H9 (cell line): Measurements from ENCODE around the gene BAX. TPM values are rescaled to one million over a fixed set of nuclear protein-coding genes. Genes with fewer than 3 reads are reported as not detected.

Source experiments
- DNase-seq: peaks from one replicate; pipeline ENCODE4 v3.0.0-alpha.2; 2017
- H2AFZ ChIP-seq: one replicate; pipeline ENCODE4 v1.6.1; 2013; ENCODE audit warnings: mild to moderate bottlenecking, low read length, control low read depth, moderate library complexity
- H2AK5ac ChIP-seq: 2 replicates; pipeline ENCODE4 v1.6.1; 2013; ENCODE audit warnings: low read length, control low read depth, mixed read lengths; ENCODE audit not compliant: insufficient read length
- H2BK120ac ChIP-seq: one replicate; pipeline ENCODE4 v1.6.1; 2013; ENCODE audit warnings: low read depth, mild to moderate bottlenecking, low read length, control low read depth, inconsistent platforms; ENCODE audit not compliant: poor library complexity, severe bottlenecking
- H2BK12ac ChIP-seq: 2 replicates; pipeline ENCODE4 v1.6.1; 2013; ENCODE audit warnings: low read length, control low read depth, mixed read lengths, low read depth; ENCODE audit not compliant: insufficient read length
- H2BK15ac ChIP-seq: 2 replicates; pipeline ENCODE4 v1.6.1; 2013; ENCODE audit warnings: low read depth, low read length, control low read depth
- H2BK20ac ChIP-seq: one replicate; pipeline ENCODE4 v1.6.1; 2013; ENCODE audit warnings: low read depth, mild to moderate bottlenecking, low read length, control low read depth, inconsistent platforms; ENCODE audit not compliant: poor library complexity, severe bottlenecking
- H2BK5ac ChIP-seq: 2 replicates; pipeline ENCODE4 v1.6.1; 2013; ENCODE audit warnings: low read length, control low read depth, mixed read lengths; ENCODE audit not compliant: insufficient read length
- H3K14ac ChIP-seq: 2 replicates; pipeline ENCODE4 v1.6.1; 2013; ENCODE audit warnings: low read length, control low read depth; ENCODE audit not compliant: insufficient read depth
- H3K18ac ChIP-seq: 2 replicates; pipeline ENCODE4 v1.6.1; 2013; ENCODE audit warnings: low read depth, mild to moderate bottlenecking, mixed read lengths, low read length, control low read depth; ENCODE audit not compliant: insufficient read length
- H3K23ac ChIP-seq: 2 replicates; pipeline ENCODE4 v1.6.1; 2013; ENCODE audit warnings: low read length, control low read depth, mixed read lengths, low read depth; ENCODE audit not compliant: insufficient read length
- H3K23me2 ChIP-seq: 2 replicates; pipeline ENCODE4 v1.6.1; 2013; ENCODE audit warnings: low read depth, mild to moderate bottlenecking, mixed read lengths, low read length, control low read depth; ENCODE audit not compliant: insufficient read length, poor library complexity, severe bottlenecking
- H3K27ac ChIP-seq: 2 replicates; pipeline ENCODE4 v1.5.1; 2013; ENCODE audit warnings: low read length, control low read depth, mixed read lengths, low read depth; ENCODE audit not compliant: insufficient read length
- H3K27me3 ChIP-seq: 2 replicates; pipeline ENCODE4 v1.6.1; 2013; ENCODE audit warnings: low read length, control low read depth, inconsistent platforms; ENCODE audit not compliant: insufficient read depth
- H3K4ac ChIP-seq: 2 replicates; pipeline ENCODE4 v1.6.1; 2013; ENCODE audit warnings: low read depth, mild to moderate bottlenecking, control low read depth, inconsistent platforms, low read length, moderate library complexity
- H3K4me1 ChIP-seq: 2 replicates; pipeline ENCODE4 v1.6.1; 2013; ENCODE audit warnings: low read length, control low read depth, inconsistent platforms; ENCODE audit not compliant: insufficient read depth
- H3K4me2 ChIP-seq: 2 replicates; pipeline ENCODE4 v1.6.1; 2013; ENCODE audit warnings: low read length, control low read depth, mixed read lengths; ENCODE audit not compliant: insufficient read length, insufficient read depth
- H3K56ac ChIP-seq: 2 replicates; pipeline ENCODE4 v1.6.1; 2013; ENCODE audit warnings: low read depth, mild to moderate bottlenecking, mixed read lengths, low read length, control low read depth; ENCODE audit not compliant: insufficient read length
- H3K79me1 ChIP-seq: 2 replicates; pipeline ENCODE4 v1.6.1; 2013; ENCODE audit warnings: low read depth, mild to moderate bottlenecking, moderate library complexity, low read length, control low read depth, inconsistent platforms; ENCODE audit not compliant: insufficient read depth, poor library complexity, severe bottlenecking
- H3K79me2 ChIP-seq: 2 replicates; pipeline ENCODE4 v1.6.1; 2013; ENCODE audit warnings: low read length, control low read depth, inconsistent platforms; ENCODE audit not compliant: insufficient read depth
- H3K9ac ChIP-seq: 2 replicates; pipeline ENCODE4 v1.6.1; 2013; ENCODE audit warnings: low read length, control low read depth, mixed read lengths; ENCODE audit not compliant: insufficient read length; ENCODE audit errors: extremely low read depth
- H3K9me3 ChIP-seq: one replicate; pipeline ENCODE4 v1.6.1; 2013; ENCODE audit warnings: low read depth, low read length, inconsistent platforms; ENCODE audit not compliant: control insufficient read depth
- H3T11ph ChIP-seq: one replicate; pipeline ENCODE4 v1.6.1; 2013; ENCODE audit warnings: mild to moderate bottlenecking, low read length, control low read depth, inconsistent platforms
- H4K20me1 ChIP-seq: one replicate; pipeline ENCODE4 v1.6.1; 2013; ENCODE audit not compliant: control insufficient read depth, insufficient read length, insufficient read depth
- H4K5ac ChIP-seq: 2 replicates; pipeline ENCODE4 v1.6.1; 2013; ENCODE audit warnings: low read depth, mild to moderate bottlenecking, mixed read lengths, low read length, control low read depth; ENCODE audit not compliant: insufficient read length
- H4K8ac ChIP-seq: replicated peaks from 2 replicates; pipeline ENCODE4 v1.6.1; 2013; ENCODE audit warnings: low read length, control low read depth, mixed read lengths, low read depth; ENCODE audit not compliant: insufficient read length
- H4K91ac ChIP-seq: 2 replicates; pipeline ENCODE4 v1.6.1; 2013; ENCODE audit warnings: low read depth, mild to moderate bottlenecking, moderate library complexity, mixed read lengths, low read length, control low read depth; ENCODE audit not compliant: insufficient read length
- H3K27ac Mint-ChIP-seq, 3 experiments: 2 replicates in 2 of 3; 3 replicates in 1 of 3; pipeline ENCODE4 v1.8.0; 2020 to 2021; ENCODE audit warnings: mixed read lengths in 3 of 3, mild to moderate bottlenecking in 1 of 3, moderate library complexity in 1 of 3
- H3K27me3 Mint-ChIP-seq: 2 replicates; pipeline ENCODE4 v1.8.0; 2021; ENCODE audit warnings: low read depth, mild to moderate bottlenecking, moderate library complexity, mixed read lengths
- H3K36me3 Mint-ChIP-seq, 3 experiments: 2 replicates in 2 of 3; 3 replicates in 1 of 3; pipeline ENCODE4 v1.8.0; 2020 to 2021; ENCODE audit warnings: low read depth in 3 of 3, mixed read lengths in 3 of 3; ENCODE audit not compliant: insufficient read depth in 1 of 3
- H3K4me1 Mint-ChIP-seq, 2 experiments: 2 replicates each; pipeline ENCODE4 v1.8.0; 2020; ENCODE audit warnings: mixed read lengths in 2 of 2
- H3K4me3 Mint-ChIP-seq, 2 experiments: 2 replicates in 1 of 2; 3 replicates in 1 of 2; pipeline ENCODE4 v1.8.0; 2020 to 2021; ENCODE audit warnings: mild to moderate bottlenecking in 2 of 2, mixed read lengths in 2 of 2, moderate library complexity in 1 of 2
- H3K9me3 Mint-ChIP-seq, 2 experiments: 2 replicates in 1 of 2; 3 replicates in 1 of 2; pipeline ENCODE4 v1.8.0; 2020; ENCODE audit warnings: mild to moderate bottlenecking in 2 of 2, mixed read lengths in 2 of 2, moderate library complexity in 1 of 2
- CTCF ChIP-seq: fragments of 200-600 bp; sonication (generic); conservative IDR thresholded peaks from 3 replicates; pipeline ENCODE4 v1.8.0; 2021; ENCODE audit warnings: antibody characterized with exemption, mild to moderate bottlenecking
- WGBS: extraction: QIAGEN DNeasy Blood & Tissue Kit; methylation state at CpG from one replicate; pipeline ENCODE4 v1.1.7; 2013; ENCODE audit warnings: missing lambda C conversion rate, low lambda C conversion rate, mixed read lengths; ENCODE audit not compliant: insufficient read length; ENCODE audit errors: extremely low coverage; 5-methylcytosine and 5-hydroxymethylcytosine counted together
- total RNA-seq: library from RNA; stranded (reverse); gene quantifications from 2 replicates; pipeline ENCODE4 v1.2.1, GENCODE V29; 2021

BAX gene
- total RNA-seq, 1 experiment from 2014 or later: 310 TPM

DNA sequence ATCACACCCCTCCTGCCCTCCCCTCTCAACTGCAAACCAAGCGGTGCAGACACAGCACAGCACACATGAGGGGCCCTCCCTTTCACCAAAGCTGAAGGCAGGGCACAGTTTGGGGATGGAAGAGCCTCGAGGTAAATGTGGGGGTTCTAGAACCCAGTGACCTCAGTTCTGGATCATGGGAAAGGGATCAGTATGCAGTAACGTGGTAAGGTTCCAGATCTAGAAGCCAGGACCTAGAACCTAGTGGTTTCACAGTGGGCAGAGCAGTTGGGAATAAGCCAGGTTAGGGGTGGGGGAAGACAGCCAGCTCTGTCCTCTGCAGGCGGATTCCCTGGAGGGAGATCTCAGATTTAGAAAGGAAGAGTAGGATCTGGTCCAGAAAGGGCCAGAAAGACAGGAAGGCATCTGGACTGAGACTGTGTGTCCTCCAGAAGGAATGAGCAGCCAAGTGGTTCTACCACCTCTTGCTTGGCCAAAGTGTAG lies 13.5 kb downstream of the BAX start:
- H3K27me3 Mint-ChIP-seq: peaks cover 2% of the 10 kb centered on the region; the same call in 1 of the 2 replicates
- H3K56ac ChIP-seq: no peak overlapping the region
- H2BK5ac ChIP-seq: no peak overlapping the region
- H4K5ac ChIP-seq: no peak overlapping the region
- H3K4me1 ChIP-seq: no peaks in the 10 kb centered on the region
- TF ChIP-seq CTCF: no peak
- H4K8ac ChIP-seq: no peak overlapping the region
- H3K9me3 ChIP-seq: no peaks in the 10 kb centered on the region
- H3K4me3 Mint-ChIP-seq: peak overlapping the region in 1 of 2 experiments; percentile 44; a peak in 1 of 5 replicates
- peaks cover 14% of the 10 kb centered on the region for H3K23me2 ChIP-seq
- H2BK120ac ChIP-seq: no peak overlapping the region
- H3K36me3 Mint-ChIP-seq: peaks cover 36 to 54% (median 52%) of the 10 kb centered on the region in 3 experiments; a peak in 6 of 7 replicates
- no peaks in the 10 kb centered on the region for H3K79me2 ChIP-seq
- WGBS: no CpG with 5 or more reads among the region's 4 CpGs
- no peak overlapping the region for H3K4ac ChIP-seq
- H3K18ac ChIP-seq: no peak overlapping the region
- H3K4me1 Mint-ChIP-seq: peaks cover 26 to 43% of the 10 kb centered on the region in 2 experiments
- H4K20me1 ChIP-seq: peaks cover 3% of the 10 kb centered on the region
- no peak overlapping the region for H3K9ac ChIP-seq
- no peak overlapping the region for H3T11ph ChIP-seq
- no peak overlapping the region for H2AFZ ChIP-seq
- no peak overlapping the region for H2BK12ac ChIP-seq
- no peak overlapping the region for H2BK15ac ChIP-seq
- no peak for DNase-seq
- no peak overlapping the region for H3K14ac ChIP-seq
- peaks cover 0 to 5% of the 10 kb centered on the region in 2 experiments; a peak in 1 of 5 replicates for H3K9me3 Mint-ChIP-seq
- H3K27ac ChIP-seq: no peak overlapping the region
- peak overlapping the region in 2 of 3 experiments; percentile 50 to 66; a peak in 2 of 7 replicates for H3K27ac Mint-ChIP-seq
- H3K27me3 ChIP-seq: no peaks in the 10 kb centered on the region
- no peak overlapping the region for H2BK20ac ChIP-seq
- no peak overlapping the region for H3K23ac ChIP-seq
- H4K91ac ChIP-seq: no peak overlapping the region
- H2AK5ac ChIP-seq: no peak overlapping the region
- H3K79me1 ChIP-seq: no peaks in the 10 kb centered on the region
- H3K4me2 ChIP-seq: no peak overlapping the region
